Stimulated activated CD8-positive, alpha-beta memory T cell treated with anti-CD3 and anti-CD28 coated beads, Interleukin-4, amount 100 ng/mL, for 4 hours (primary cell): Measurements from ENCODE around the gene ADGRG6.
"Not testable (repeated sequence)": the region's sequence is repeated elsewhere in the genome, so short reads cannot be mapped to it uniquely, and the experiment has no call there.

ENCODE experiments used
- DNase-seq, 2 donors: peaks; one replicate each; pipeline ENCODE4 v3.0.0-alpha.2; 2020; ENCODE audit warnings: low read depth in 2 of 2, low spot score in 1 of 2

The ADGRG6 gene

GRCh38 chr6:142343938-142344337 is 42.1 kb downstream of the ADGRG6 start:
- DNase-seq: no peak

- no peak for DNase-seq
These were observed 43.5 kb downstream of the ADGRG6 start for GRCh38 chr6:142345261-142345660.

GRCh38 chr6:142346166-142346565 is 44.4 kb downstream of the ADGRG6 start:
- not testable (repeated sequence) for DNase-seq

GRCh38 chr6:142349215-142349823 is 47.5 kb downstream of the ADGRG6 start:
- no peak for DNase-seq

GRCh38 chr6:142350309-142350708 is 48.5 kb downstream of the ADGRG6 start:
- DNase-seq: no peak

- no peak for DNase-seq
These were observed 51.9 kb downstream of the ADGRG6 start for GRCh38 chr6:142353690-142354089.

GRCh38 chr6:142354650-142355049 is 52.8 kb downstream of the ADGRG6 start:
- no peak for DNase-seq

- no peak for DNase-seq
These were observed 53.8 kb downstream of the ADGRG6 start for GRCh38 chr6:142355520-142356174.

GRCh38 chr6:142356201-142356883 is 54.5 kb downstream of the ADGRG6 start:
- no peak for DNase-seq

GRCh38 chr6:142356884-142357225 is 55.0 kb downstream of the ADGRG6 start:
- DNase-seq: no peak

- no peak for DNase-seq
These were observed 56.1 kb downstream of the ADGRG6 start for GRCh38 chr6:142357879-142358278.

- no peak for DNase-seq
These were observed 57.6 kb downstream of the ADGRG6 start for GRCh38 chr6:142359271-142359960.

- no peak for DNase-seq
These were observed 59.5 kb downstream of the ADGRG6 start for GRCh38 chr6:142361345-142361744.

- no peak for DNase-seq
These were observed 60.3 kb downstream of the ADGRG6 start for GRCh38 chr6:142361779-142362750.

GRCh38 chr6:142367061-142367460 is 65.3 kb downstream of the ADGRG6 start:
- no peak for DNase-seq

- DNase-seq: no peak
These were observed 65.8 kb downstream of the ADGRG6 start for GRCh38 chr6:142367501-142368018.

- no peak for DNase-seq
These were observed 67.5 kb downstream of the ADGRG6 start for GRCh38 chr6:142369266-142369665.

- DNase-seq: no peak
These were observed 70.5 kb downstream of the ADGRG6 start for GRCh38 chr6:142372348-142372747.

- no peak for DNase-seq
These were observed 71.7 kb downstream of the ADGRG6 start for GRCh38 chr6:142373268-142374090.
